NCI-H69 (cell line): ENCODE data around the gene HOXA5.

Experiments
- DNase-seq: peaks from one replicate; lab custom pipeline; 2025; lab: John Stamatoyannopoulos, UW

HOXA5 gene

DNA sequence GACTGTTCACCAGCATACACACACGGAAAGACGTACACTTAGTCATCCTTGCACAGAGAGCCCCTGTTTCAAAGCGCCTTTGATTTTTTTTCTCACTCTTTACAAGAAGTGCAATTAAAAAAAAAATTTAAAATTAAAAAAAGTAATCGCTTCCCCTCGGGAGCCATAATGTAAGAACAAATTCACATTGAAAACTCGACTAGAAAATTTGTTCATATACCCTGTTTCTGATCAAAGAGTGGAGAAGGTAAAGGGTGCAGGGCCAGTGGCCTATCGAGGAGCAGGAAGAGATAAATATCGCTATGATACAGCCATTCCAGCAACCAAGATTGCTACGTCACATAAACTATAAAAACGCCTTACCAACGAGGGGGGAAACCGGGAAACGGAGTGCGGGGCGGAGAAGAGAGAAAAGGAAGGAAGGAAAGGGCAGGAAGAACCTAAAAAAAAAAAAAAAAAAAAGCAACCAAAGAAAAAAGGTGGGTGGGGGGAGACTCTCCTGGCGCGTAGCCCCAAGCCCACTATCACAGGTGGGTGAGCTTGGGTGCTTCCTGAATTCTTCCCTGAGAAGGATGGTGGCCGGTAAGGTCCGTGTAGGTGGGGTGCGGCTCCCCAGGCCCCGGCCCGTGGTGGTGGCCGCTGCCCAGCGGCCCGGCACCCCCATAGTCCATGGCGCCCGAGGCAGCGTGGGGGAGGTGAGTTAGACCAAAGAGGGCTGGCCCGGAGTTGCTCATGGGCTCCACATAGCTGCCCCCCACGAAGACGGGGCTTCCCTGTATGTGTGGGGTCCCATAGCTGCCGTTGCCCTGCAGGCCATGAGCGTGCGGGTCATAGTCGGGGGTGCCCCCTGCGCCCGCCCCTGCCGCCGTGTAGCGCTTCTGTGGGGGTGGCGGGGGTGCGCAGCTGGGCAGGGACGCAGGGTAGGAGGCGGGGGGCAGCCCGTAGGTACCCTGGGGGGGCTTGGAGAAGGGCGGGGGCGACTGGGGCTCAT, 35.8 kb downstream of the HOXA5 start:
- no peak for DNase-seq

DNA sequence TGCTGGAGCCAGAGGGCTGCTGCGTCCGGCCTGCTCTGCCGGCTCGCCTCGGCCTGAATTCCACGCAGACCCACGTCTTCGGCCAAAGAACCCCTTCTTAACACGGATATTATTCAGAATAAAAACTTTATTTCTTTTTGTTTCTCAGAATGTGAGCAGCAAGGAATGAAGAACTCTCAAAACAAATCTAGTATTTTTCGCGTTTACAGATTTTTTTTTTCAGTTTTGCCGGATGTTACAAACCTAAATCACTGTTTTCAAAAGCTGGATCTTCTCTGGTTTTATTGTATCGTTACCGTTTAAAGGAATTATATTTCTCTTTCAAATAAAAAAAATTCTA, 36.6 kb downstream of the HOXA5 start:
- DNase-seq = no peak

DNA sequence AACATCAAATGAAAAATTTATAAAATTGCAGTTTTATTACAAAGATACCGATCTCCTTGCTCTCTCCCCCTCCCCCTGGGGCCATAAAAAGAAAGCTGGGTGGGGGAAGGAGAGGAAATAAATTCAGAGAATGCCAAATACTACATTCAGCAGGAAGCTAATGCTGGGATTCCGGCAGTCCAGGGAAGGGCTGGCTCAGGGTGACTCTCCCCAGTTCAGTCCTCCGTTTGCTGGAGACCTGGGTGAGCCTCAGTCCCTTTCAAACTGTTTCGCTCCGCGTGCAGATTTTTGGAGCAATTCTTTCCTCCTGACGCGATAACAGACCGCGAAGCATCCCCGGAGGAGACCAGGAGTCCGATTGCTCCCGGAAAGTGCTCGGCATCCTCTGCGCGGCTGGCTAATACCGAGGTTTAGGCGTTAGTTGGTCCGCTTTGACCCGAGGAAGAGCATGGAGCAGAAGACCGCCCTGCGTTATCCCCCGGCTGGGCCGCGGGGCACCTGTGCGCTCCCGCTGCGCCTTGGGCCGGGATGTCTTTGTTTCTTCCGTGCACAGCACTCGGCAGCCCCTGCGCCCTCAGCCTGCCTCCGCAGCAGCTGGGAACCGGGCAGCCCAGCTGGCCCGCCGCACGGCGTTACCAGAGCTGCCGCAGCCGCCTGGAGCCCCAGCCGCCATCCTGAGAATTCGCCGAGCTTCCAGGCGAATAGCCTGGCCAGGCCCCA, 37.1 kb downstream of the HOXA5 start:
- DNase-seq = no peak

DNA sequence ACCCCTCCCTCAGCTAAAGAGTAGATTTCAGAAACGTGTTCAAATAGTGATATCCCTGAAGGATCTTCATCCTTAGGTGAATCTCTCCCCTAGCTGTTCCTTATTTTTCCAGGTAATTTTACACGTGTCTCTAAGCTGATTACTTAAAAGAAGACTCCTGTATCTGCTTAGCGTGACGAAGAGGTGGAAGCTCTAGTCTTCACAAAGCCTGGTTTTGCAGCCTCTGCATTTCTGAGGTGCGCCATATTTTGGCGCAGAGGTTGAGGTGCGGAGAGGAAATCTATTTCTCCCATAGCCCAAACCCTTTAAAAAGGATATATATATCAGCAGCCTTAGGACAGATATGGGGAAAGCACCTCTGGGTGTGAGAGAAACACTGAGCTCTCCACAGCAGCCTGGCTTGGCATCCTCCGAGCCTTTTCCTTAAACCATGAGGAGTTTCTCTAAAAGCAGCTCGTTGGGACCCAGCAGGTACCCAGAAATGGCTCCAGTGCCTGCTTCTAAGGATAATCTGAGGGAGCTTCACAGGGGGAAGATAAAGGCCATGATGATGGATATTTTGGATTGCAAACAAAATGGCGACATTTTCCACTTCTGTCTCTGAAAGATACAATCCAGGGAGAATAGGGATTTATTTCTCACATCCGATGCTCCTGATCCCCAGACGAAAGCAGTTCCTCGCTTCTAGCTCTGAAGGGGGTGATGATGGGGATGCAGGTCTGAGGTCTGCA, 38.0 kb downstream of the HOXA5 start:
- DNase-seq = no peak

DNA sequence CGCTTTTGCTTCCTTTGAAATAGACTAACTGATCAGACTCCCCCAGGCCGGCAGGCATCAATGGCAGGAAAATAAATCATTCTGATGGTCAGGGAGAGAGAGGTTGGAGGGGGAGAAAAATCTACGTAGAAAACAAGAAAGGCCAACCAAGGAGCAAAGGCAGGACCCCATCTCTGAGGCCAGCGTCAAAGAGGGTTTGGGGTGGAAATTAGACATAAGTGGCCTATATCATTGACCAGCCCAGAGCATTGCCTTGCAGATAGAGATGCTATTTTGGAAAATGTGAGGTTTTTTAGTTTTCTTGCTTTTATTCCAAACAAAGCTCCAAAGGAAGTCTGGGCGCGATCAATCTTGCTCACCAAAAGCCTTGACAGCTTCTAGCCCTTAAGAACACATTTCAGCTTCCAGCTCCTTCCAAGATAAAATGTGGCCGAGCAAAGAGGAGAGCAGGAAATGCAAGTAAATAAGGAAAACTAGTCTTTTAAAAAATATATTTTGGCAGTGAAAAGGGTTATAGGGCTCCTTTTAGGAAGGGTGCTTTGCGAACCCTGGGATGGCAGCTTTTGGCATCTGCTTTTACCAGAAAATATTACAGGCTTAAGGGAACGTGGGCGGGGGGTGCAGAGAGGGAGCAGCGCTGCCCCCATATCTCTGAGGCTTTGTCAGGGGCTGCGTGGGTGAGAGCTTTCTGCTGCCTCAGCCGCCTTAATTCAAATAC, 39.0 kb downstream of the HOXA5 start:
- DNase-seq = peak; percentile 40

DNA sequence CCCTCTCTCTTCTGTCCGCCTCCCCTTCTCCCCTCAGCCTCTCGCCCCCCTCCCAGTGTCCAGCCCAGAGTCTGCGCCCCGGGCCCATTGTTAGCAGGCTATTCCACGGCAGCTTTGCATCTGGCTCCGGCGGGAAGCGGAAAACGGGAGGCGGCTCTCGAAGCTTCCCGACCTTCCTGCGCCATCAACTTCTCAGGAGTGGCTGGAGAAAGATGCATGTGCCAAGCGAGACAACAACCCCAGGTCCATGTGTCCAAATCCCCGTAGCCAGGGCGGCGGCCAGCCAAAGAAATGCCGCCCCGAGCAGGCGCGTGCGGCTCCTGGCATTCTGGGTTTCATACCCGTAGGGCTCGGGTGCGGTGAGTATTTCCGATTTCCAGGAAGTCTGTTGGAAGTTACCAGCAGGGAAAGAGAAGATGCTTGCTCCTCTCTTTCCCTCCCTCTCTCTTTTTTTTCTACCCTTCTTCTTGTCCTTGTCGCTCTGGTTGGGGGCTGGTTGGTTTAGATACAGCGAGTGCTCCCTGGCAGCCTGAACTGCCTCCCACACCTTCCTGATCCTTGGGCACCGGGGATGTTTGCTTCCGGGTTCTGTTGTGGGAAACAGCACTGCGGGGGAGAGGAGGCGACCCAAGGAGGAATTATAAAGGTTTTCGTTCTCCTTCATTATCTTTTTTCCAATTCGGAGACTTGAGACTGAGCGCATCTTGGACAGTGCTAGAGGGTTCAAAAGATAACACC, 39.8 kb downstream of the HOXA5 start:
- DNase-seq = peak; percentile 85

DNA sequence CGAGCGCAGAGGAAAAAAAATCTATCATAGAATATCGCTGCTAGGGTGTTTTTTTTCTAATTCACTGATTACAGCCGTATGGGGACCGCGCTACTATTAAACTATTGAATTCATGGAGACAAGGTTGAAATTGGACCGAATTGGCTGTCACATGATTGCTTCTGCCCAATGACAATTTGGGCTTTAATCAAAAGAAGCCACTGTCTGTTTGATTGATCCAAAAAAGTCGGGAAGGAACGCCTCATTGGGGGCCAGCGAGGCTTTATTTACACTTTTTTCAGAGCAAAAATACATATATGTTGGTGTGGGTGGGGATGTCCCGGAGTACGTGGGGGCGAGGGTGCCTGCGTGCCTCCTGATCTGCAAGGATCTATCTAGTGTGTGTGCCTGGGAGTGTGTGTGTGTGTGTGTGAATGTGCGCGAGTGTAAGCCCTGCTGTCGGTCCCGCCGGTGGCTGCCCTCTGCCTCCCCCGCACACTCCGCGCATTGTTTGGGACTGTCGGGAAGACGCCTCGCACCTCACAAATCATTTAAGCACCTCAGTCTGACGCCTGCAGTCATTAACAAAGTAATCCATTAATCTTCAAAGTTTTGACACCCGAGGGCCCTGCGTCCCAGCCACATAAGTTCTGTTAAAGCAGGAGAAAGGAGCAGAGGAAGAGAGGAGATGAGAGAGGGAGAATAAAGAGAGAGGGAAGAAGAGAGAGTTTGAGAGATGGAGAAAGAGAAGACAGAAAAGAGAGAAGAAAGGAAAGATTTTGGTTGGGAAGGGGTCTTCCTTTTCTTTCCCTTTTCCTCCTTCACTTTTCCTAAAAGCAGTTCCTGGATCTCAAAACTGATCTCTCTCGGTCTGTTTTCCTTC, 40.7 kb downstream of the HOXA5 start, which contains the start of gene HOXA2:
HOXA2 (minus strand) TSS at position 103 of the 862 bp plus-strand sequence. CDS start 183 bp downstream, outside the sequence.
- DNase-seq = peak; percentile 83

DNA sequence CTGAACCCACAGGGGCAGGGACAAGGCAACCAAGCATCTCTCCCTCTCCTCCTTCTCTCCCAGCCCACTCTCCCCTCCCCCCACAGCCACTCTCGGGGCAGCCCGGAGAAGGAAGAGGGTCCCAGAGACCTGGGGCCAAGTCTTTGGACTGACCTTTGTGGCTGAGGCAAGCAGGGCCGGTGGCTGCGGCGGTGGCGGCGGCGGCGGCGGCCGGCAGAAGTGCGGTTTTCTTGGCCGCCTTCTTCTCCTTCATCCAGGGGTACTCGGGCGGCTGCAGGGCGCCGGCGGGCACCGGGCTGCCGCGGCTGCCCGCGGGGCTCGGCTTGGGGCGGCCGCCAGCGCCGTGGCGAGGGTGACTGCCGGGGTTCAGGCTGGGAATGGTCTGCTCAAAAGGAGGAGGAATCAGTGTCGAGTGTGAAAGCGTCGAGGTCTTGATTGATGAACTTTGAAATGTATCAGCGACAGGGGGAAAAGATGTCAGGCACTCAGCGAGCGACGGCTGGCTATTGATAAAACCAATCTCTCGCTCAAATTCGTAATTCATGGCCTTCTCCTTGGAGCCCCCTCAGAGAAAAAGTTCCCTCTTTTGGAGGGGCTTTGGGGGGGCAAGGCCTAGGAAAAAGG, 41.4 kb downstream of the HOXA5 start:
- DNase-seq = no peak

DNA sequence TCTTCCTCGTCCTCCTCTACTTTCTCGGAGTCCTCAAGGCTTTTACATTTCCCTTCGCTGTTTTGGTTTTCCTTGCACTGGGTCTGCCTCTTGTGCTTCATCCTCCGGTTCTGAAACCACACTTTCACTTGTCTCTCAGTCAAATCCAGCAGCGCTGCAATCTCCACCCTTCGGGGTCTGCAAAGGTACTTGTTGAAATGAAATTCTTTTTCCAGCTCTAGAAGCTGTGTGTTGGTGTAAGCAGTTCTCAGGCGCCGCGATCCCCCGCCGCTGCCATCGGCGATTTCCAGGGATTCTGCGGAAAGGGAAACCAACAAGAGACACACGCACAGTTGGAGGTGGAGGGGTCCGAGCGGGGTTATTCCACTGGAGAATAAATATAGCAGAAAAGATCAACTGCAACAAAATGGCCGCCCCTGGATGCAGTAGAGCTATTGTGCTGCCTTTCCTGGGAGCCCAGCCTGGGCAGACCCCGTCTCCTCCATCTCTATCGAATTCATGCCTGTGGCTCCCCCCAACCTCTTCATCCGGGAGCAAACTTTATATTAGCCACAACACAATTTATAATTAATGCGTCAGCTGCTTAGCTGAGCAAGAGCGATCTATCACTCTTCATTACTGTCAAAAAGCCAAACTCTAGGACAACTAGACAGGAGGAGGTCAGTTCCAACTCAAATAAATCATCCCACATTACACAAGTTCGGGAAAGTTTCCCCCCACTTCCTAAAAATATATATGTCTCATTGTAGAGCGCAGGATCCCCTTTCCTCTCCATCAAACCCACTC, 42.1 kb downstream of the HOXA5 start:
- DNase-seq = no peak

DNA sequence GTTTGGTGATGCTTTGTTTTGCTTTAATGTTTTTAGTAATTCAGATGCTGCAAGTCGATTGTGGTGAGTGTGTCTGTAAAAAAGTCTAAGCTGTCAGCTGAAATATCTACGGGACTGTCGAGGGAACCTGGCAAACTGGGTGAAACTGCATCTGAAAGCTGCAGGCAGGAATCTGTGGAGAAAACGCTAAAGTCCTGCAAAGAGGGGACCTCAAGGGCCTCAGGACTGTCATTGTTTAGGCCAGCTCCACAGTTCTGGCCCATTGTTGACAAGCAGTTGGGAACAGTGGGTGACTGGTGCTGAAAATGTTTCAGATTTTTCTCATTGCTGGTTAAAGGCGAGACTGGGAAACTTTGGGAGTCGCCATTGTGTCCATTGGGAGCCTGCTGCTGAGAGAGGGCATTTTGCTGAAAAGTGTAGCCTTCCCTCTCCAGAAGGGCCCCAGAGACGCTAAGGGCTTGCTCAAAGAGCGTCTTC, 42.7 kb downstream of the HOXA5 start:
- DNase-seq = no peak

DNA sequence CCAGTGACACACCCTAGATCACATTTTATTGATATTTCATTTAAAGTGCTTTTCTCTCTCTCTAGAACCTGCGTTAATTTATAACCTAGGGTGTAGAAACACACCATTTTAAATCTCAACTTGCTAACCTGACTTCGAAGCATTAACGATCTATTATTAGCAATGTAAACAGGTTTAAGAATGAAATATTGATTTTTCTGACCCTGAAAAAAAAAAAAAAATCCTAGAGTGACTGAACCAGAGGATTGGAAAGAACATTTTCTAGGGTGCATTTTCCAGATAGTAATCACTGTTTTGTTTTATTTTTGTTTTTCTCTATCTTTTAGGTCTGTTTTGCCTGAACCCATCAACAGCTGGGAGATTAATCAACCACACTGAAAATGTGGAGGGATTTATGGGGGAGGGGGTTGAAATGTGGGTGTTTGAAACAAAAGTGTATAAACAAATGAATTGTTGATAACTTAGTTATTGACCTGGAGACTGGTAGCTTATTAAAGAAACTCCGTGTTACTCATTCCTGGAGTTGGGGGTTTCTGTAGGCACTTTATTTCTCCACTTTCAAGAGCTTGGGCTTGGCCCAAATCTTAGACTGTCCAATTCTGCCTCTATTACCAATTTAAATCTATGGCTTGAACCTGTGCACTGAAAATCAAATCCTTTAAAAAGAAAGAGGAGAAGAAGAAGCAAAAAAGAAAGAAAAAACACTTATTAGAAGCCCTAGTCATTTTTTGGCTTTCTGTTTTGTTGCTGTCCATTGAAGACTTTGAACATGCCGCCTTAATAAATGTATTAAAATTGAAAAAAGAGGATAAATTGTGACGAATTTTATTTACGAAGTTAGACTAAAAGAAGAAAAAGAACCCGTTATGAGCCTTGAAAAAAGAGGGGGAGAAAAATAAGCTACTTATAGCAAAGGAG, 43.8 kb downstream of the HOXA5 start:
- no peak for DNase-seq

DNA sequence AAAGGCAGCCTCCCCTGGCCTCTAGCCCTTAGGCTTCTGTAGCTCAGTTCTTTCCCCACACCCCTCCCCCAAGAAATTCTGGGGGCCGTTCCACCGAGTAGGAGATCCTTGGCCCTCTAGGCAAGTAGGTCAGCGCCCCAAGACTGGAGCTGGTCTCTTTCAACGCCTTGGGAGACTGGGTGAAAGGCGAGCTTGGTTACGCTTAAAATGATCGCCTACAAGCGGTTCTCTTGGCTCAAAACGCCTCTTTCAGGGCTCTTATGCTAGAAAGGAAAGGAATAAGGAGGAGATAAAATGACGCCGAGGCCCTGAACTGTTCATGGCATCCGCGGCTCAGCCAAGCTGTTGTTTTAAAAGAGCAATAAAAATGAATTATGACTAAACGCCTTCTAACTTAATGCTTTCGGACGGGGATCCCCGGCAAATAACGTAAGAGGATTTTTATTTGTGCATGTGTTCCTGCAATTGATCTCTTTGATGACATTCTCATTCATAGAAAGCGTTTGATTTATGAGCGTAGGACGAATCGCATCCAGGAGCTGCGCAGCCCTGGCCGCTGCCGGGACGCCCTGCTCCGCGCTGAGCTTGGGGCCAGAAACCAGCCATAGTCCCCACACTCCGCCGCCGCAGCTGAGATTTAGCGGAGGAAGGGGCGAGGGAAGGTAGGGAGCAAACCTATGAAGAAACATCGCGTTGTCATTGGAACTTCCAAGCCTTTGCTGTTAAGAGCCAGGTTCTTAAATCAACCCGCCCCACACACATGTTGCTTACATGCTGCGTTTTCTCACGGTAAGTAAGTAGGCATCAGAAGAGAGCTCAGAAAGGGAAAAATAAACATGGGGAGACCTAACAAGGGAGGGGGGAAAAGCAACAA, 44.7 kb downstream of the HOXA5 start:
- no peak for DNase-seq

DNA sequence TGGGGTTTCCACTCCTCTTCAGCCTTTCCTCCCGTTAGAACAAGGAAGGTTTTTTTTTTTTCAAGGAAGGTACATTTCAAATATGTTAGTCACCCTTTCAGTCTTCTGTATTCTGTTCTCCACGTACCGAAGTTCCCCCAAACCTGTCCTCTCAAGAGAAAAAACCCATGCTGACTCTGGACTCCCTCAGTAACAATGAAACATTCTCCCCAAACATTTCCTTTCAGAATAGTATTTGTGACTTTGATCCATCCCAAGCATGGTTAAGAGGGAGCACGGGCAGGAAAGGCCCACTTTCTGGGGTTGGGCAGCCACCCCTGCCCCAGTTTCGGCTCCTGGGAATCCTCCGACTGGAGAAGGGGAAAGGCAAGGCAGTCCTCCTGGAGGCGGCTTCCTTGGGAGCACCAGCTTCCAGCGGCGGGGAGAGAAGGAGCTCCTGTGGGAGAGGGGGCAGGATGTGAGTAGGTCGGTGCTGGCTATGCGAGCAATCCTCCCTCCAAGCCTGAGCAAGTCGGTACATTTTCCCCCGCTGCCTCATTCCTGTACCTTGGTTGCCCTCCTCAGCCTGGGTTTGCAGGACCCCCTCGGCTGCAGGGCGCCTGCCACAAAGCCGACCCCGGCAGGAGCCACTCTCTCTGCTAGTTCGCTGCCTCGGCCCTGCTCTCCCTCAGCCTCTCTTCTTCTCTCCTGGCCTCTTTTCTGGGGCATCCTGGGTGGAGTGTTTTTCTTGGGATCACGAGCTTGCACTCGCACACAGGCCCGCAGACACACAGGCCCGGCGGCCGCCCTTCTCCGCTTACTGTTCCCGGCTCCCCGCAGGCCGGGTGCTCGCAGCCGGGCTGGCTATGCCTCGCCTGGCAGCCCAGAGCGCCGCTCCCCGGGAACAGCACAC, 45.5 kb downstream of the HOXA5 start:
- DNase-seq = no peak

DNA sequence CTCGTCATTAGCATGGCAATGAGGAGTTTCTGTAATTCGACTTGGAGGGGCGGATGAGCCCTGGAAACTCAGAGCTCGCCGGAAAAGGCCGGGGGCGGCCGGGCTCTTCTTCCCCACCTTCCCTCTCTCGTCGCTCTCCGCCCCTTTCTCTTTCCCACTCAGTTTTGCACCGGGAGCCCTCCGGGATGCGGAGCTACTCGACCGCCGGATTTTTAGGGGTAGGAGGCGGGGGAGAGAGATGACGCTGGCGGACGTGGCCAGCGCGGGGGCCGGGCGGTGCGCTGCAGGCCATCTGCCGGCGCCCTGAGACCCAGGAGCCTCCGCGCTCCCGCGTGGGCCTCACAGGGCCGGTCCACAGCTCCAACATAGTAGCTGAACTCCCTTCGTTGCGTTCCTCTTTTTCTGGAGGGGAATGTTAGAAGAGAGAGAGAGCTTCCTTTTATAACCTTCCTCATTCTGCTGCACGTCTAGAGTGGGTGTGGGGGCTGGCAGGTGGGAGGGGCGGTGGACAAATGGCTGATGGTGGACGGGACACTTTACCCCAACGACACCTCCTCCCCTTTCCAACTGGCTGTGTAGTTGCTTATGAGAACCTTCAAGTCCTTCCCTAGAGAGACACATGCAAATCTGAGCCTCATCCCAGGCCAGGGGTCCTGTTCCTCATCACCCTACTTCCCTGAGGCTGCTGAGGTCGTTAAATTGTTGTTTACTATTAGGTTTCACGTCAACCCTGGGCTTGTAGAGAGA, 46.5 kb downstream of the HOXA5 start:
- peak; percentile 51 for DNase-seq
